A549 treated with AZD9567 at 1 μM for 4 hours (cell line): ENCODE data around the gene CNOT9. TPM values are rescaled to one million over a fixed set of nuclear protein-coding genes. Genes with fewer than 3 reads are reported as not detected.

Experiments used
- total RNA-seq: library from RNA; stranded (reverse); fragments of 200-300 nt; extraction: Qiagen RNA extraction; gene quantifications from 5 replicates; pipeline ENCODE4 v1.2.3, GENCODE V29; 2022; ENCODE audit not compliant: insufficient read depth

The CNOT9 gene
- total RNA-seq, result 37.8 to 43.5 TPM (median 39.3 TPM) in 5 replicates

GRCh38 chr2:218568190-218569037 is at the start of gene CNOT9, which contains the start of gene USP37:
Gene CNOT9, plus strand, starts transcription at chr2:218568839. Its CDS starts 116 bp downstream, at chr2:218568955.
Gene USP37, minus strand, starts transcription at chr2:218568351. Its CDS starts 9,698 bp downstream, at chr2:218558653.

GRCh38 chr2:218607436-218608115 is 38.9 kb downstream of the CNOT9 start, which contains the start of gene PLCD4:
Gene PLCD4, plus strand, starts transcription at chr2:218607899. Its CDS starts 7,841 bp downstream, at chr2:218615740.

Other genes with a start within 250 kb of the CNOT9 start
- 0.05 to 0.08 TPM (median 0.06 TPM) in 3 of 5 replicates, not detected in the others for gene CATIP, start 212.0 kb upstream of the CNOT9 start, total RNA-seq
- 0.14 to 0.34 TPM (median 0.22 TPM) in 4 of 5 replicates, not detected in the other for gene SLC11A1, start 186.6 kb upstream of the CNOT9 start, total RNA-seq
- 58.8 to 66.4 TPM (median 60.8 TPM) in 5 replicates for gene CTDSP1, start 169.0 kb upstream of the CNOT9 start, total RNA-seq
- gene VIL1, start 149.7 kb upstream of the CNOT9 start, total RNA-seq, result 0.14 to 1.5 TPM (median 0.33 TPM) in 5 replicates
- 4.4 to 6.9 TPM (median 5.7 TPM) in 5 replicates for gene USP37, start 488 bp upstream of the CNOT9 start, total RNA-seq
- 0.25 to 0.74 TPM (median 0.38 TPM) in 4 of 5 replicates, not detected in the other for gene PLCD4, start 39.1 kb downstream of the CNOT9 start, total RNA-seq
- 11.6 to 17.4 TPM (median 17.0 TPM) in 5 replicates for gene ZNF142, start 90.8 kb downstream of the CNOT9 start, total RNA-seq
- gene BCS1L, start 90.8 kb downstream of the CNOT9 start, total RNA-seq, result 39.0 to 52.4 TPM (median 49.0 TPM) in 5 replicates
- gene RNF25, start 103.2 kb downstream of the CNOT9 start, total RNA-seq, result 47.6 to 71.2 TPM (median 49.4 TPM) in 5 replicates
- gene STK36, start 103.2 kb downstream of the CNOT9 start, total RNA-seq, result 11.3 to 23.0 TPM (median 12.1 TPM) in 5 replicates
- gene TTLL4, start 142.0 kb downstream of the CNOT9 start, total RNA-seq, result 27.0 to 33.5 TPM (median 27.4 TPM) in 5 replicates
- gene CYP27A1, start 213.3 kb downstream of the CNOT9 start, total RNA-seq, result 0.11 to 0.23 TPM (median 0.16 TPM) in 4 of 5 replicates, not detected in the other